22Rv1 (cell line): ENCODE data around the gene JDP2.

Experiments
- H3K27ac ChIP-seq: fragments of 450-650 bp; 2 replicates; pipeline ENCODE4 v1.5.1; 2017
- CTCF ChIP-seq: fragments of 450-650 bp; IDR thresholded peaks from 2 replicates; pipeline ENCODE4 v1.5.1; 2017; ENCODE audit warnings: mild to moderate bottlenecking
- ZFX ChIP-seq: fragments of 450-650 bp; IDR thresholded peaks from 2 replicates; pipeline ENCODE4 v1.6.1; 2017; ENCODE audit warnings: antibody characterized with exemption, borderline replicate concordance

The JDP2 gene

DNA sequence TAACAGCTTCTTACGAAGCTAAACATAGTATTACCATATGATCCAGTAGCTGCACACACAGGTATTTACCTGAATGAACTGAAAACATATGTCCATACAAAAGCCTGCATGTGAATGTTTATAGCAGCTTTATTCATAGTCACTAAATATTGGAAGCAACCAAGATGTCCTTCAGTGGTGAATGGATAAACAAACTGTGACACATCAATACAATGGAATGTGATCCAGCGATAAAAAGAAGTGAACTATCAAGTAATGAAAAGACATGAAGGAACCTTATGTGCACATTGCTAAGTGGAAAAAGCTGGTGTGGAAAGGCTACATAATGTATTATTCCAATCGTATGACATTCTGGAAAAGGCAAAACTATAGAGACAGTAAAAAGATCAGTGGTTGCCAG, 38.1 kb upstream of the JDP2 start:
- H3K27ac ChIP-seq, result no peak overlapping the region
- no peak for TF ChIP-seq CTCF
- no peak for TF ChIP-seq ZFX

- H3K27ac ChIP-seq, result no peak overlapping the region
- TF ChIP-seq CTCF, result no peak
- no peak for TF ChIP-seq ZFX
These were observed 37.6 kb upstream of the JDP2 start for GRCh38 chr14:75390183-75390582.

DNA sequence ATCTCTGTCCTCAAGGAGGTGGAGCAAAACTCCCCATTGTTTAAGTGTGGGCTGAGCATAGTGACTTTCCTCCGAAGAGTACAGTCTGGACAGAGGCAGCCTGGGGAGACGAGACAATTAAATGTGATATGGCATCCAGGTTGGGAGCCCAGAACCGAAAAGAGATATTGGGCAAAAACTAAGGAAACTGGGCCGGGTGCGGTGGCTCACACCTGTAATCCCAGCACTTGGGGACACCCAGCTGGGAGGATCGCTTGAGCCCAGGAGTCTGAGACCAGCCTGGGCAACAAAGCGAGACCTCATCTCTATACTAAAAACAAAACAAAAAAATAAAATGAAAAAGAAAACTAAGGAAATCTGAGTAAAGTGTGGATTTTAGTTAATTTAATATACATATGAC, 35.9 kb upstream of the JDP2 start:
- no peak overlapping the region for H3K27ac ChIP-seq
- no peak for TF ChIP-seq ZFX
- no peak for TF ChIP-seq CTCF

DNA sequence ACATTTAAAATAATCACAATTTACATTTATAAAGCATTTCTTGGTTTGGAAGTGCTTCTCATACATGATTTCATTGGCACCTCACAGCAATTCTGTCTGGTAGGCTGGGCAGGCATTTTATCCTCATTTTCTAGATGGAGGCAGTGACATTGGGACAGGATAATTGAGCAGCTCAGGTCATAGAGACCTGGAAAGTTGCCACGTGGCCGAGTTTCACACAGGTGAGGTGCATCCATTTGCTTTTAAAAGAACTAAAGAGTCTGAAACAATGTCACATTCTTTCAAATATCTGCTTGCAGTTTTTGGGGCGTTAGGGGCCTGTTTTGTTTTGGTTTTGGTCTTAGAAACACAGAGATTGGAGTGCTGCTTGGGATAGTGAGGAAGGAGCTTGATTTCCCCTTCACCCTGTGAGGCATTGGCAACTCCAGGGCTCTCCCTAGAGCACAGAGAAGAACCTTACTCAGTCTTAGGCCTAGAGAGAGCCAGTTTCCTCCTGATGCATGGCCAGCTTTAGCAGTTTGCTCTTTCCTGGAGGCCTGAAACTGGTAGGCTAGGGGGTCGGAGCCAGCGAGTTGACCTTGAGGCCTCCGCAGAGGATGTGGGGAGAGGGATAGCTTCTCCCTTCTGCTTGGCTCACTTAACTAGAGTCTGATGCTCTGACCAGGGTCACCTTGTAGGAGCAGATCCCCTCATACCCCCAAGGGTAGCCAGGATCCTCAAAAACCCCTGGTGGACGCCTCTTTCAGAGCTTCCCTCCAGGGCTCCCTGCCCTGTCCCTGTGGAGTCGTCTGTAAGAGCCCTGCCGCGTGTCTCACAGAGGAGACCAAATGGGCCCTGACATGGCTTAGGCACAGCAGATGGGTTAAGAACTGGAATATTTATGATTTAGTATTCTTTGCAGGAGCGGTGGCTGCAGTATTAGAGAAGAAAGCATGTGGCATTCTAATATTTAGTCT, 34.9 kb upstream of the JDP2 start:
- TF ChIP-seq CTCF, result no peak

GRCh38 chr14:75393794-75394193, 34.0 kb upstream of the JDP2 start:
- H3K27ac ChIP-seq, result no peak overlapping the region
- TF ChIP-seq ZFX (no peak), CTCF (no peak)

More for the DNA sequence above, 34.9 kb upstream of the JDP2 start:
- no peak overlapping the region for H3K27ac ChIP-seq

GRCh38 chr14:75395862-75396261, 32.0 kb upstream of the JDP2 start:
- TF ChIP-seq ZFX (no peak), CTCF (no peak)
- H3K27ac ChIP-seq, result no peak overlapping the region

GRCh38 chr14:75399321-75399720, 28.5 kb upstream of the JDP2 start:
- H3K27ac ChIP-seq, result no peak overlapping the region
- TF ChIP-seq CTCF (no peak), ZFX (no peak)
